HCT116 (cell line): Measurements from ENCODE around the gene ST6GALNAC4. TPM values are rescaled to one million over a fixed set of nuclear protein-coding genes. Genes with fewer than 3 reads are reported as not detected.

Experiments used
- ATAC-seq: fragments of 200-7000 bp; cut with Tn5 transposase; 2 replicates; pipeline ENCODE4 v1.9.1; 2020; ENCODE audit warnings: mild to moderate bottlenecking, moderate library complexity
- BruUV-seq: library from RNA; stranded (reverse); fragments of 400-500 nt; replicated peaks from 2 replicates; lab custom pipeline; 2021; lab: Mats Ljungman, UMichigan
- CTCF ChIA-PET: fragments of 300-600 bp; sonication (Branson Sonifier 250); formaldehyde crosslinking; loops from one replicate; lab custom pipeline; 2021; ENCODE audit warnings: antibody characterized with exemption; lab: Charles Lee
- POLR2A ChIA-PET: fragments of 300-600, 350-600 bp; sonication (Branson Sonifier 250); formaldehyde crosslinking; loops from one replicate; lab custom pipeline; 2021; ENCODE audit warnings: antibody characterized with exemption; lab: Charles Lee
- RAD21 ChIA-PET, 2 experiments: fragments of 300-600 bp; sonication (Branson Sonifier 250); formaldehyde crosslinking; loops; one replicate each; lab custom pipeline; 2023; ENCODE audit warnings: low total read pairs in 2 of 2; ENCODE audit not compliant: uncharacterized antibody in 2 of 2, unreplicated experiment in 2 of 2, low non-redundant PET in 1 of 2; lab: Charles Lee
- DNase-seq: peaks from one replicate; pipeline ENCODE4 v3.0.0-alpha.2; 2010; ENCODE audit warnings: low read depth, low spot score
- H2AFZ ChIP-seq: fragments of 200-600 bp; shearing (Covaris generic), sonication (generic); 2 replicates; pipeline ENCODE4 v1.6.1; 2017; ENCODE audit warnings: low read depth, mixed run types, mixed read lengths, antibody characterized with exemption, low read length; ENCODE audit not compliant: poor library complexity, severe bottlenecking
- H3K27ac ChIP-seq: 2 replicates; pipeline ENCODE4 v1.5.1; 2012; ENCODE audit warnings: low read depth, low read length
- H3K27me3 ChIP-seq: fragments of 200-600 bp; sonication (generic); 2 replicates; pipeline ENCODE4 v1.6.1; 2016; ENCODE audit warnings: mixed run types, low read length, mixed read lengths; ENCODE audit not compliant: insufficient read depth
- H3K36me3 ChIP-seq, 2 experiments: fragments of 200-500 bp in 1 of 2; fragments of 200-600 bp in 1 of 2; sonication (Bioruptor generic) in 1 of 2; sonication (generic) in 1 of 2; 2 replicates each; pipeline versions ENCODE4 v1.5.1 to v1.6.1; 2014 to 2016; ENCODE audit warnings: low read length in 2 of 2, inconsistent platforms in 1 of 2, mixed read lengths in 1 of 2, mixed run types in 1 of 2; ENCODE audit not compliant: insufficient read depth in 2 of 2, control insufficient read depth in 1 of 2
- H3K4me1 ChIP-seq, 2 experiments: fragments of 200-600 bp in 1 of 2; sonication (generic) in 1 of 2; 2 replicates each; pipeline versions ENCODE4 v1.5.1 to v1.6.1; 2012 to 2017; ENCODE audit warnings: low read length in 2 of 2, inconsistent platforms in 1 of 2, mild to moderate bottlenecking in 1 of 2, mixed read lengths in 1 of 2, mixed run types in 1 of 2, moderate library complexity in 1 of 2; ENCODE audit not compliant: insufficient read depth in 2 of 2, control insufficient read depth in 1 of 2
- H3K4me2 ChIP-seq: fragments of 200-600 bp; sonication (generic); 2 replicates; pipeline ENCODE4 v1.6.1; 2017; ENCODE audit warnings: mixed run types, low read length, mixed read lengths
- H3K4me3 ChIP-seq, 2 experiments: fragments of 200-600 bp in 1 of 2; sonication (generic) in 1 of 2; replicated peaks in 1 of 2; 2 replicates each; pipeline ENCODE4 v1.5.1; 2011 to 2016; ENCODE audit warnings: low read length in 2 of 2, control low read depth in 1 of 2, low read depth in 1 of 2, mild to moderate bottlenecking in 1 of 2, mixed read lengths in 1 of 2, mixed run types in 1 of 2
- H3K79me2 ChIP-seq: fragments of 200-600 bp; sonication (generic); 2 replicates; pipeline ENCODE4 v1.6.1; 2017; ENCODE audit warnings: mild to moderate bottlenecking, mixed run types, low read length, moderate library complexity, mixed read lengths; ENCODE audit not compliant: insufficient read depth
- H3K9ac ChIP-seq: fragments of 200-600 bp; sonication (generic); 2 replicates; pipeline ENCODE4 v1.6.1; 2016; ENCODE audit warnings: low read length, mixed read lengths
- H3K9me2 ChIP-seq: fragments of 200-600 bp; sonication (generic), shearing (Covaris generic); 2 replicates; pipeline ENCODE4 v1.6.1; 2017; ENCODE audit warnings: mixed run types, mild to moderate bottlenecking, moderate library complexity; ENCODE audit not compliant: insufficient read depth
- H3K9me3 ChIP-seq, 2 experiments: fragments of 200-500 bp in 1 of 2; fragments of 200-600 bp in 1 of 2; sonication (Bioruptor generic) in 1 of 2; sonication (generic) in 1 of 2; 2 replicates each; pipeline ENCODE4 v1.6.1; 2014 to 2017; ENCODE audit warnings: low read length in 2 of 2, mixed read lengths in 2 of 2, inconsistent platforms in 1 of 2, low read depth in 1 of 2, mild to moderate bottlenecking in 1 of 2, mixed run types in 1 of 2, moderate library complexity in 1 of 2; ENCODE audit not compliant: control insufficient read depth in 1 of 2, insufficient read depth in 1 of 2
- H4K20me1 ChIP-seq: fragments of 200-600 bp; sonication (generic), shearing (Covaris generic); 2 replicates; pipeline ENCODE4 v1.6.1; 2017; ENCODE audit warnings: mixed run types, mild to moderate bottlenecking, moderate library complexity; ENCODE audit not compliant: insufficient read depth
- CBX3 ChIP-seq: IDR thresholded peaks from 2 replicates; pipeline ENCODE4 v1.6.1; 2012; ENCODE audit warnings: low read depth
- CEBPB ChIP-seq: IDR thresholded peaks from 2 replicates; pipeline ENCODE4 v1.6.1; 2012; ENCODE audit warnings: low read depth
- EGR1 ChIP-seq: IDR thresholded peaks from 2 replicates; pipeline ENCODE4 v1.6.1; 2012; ENCODE audit warnings: low read depth
- ELF1 ChIP-seq: IDR thresholded peaks from 2 replicates; pipeline ENCODE4 v1.6.1; 2012; ENCODE audit warnings: low read depth, borderline replicate concordance
- EZH2 ChIP-seq: fragments of 200-600 bp; sonication (generic); IDR thresholded peaks from 2 replicates; pipeline ENCODE4 v1.6.1; 2017; ENCODE audit warnings: antibody characterized with exemption, mixed run types
- EZH2phosphoT487 ChIP-seq: fragments of 200-600 bp; IDR thresholded peaks from 2 replicates; pipeline ENCODE4 v1.6.1; 2018; ENCODE audit warnings: antibody characterized with exemption, borderline replicate concordance
- FOSL1 ChIP-seq: IDR thresholded peaks from 2 replicates; pipeline ENCODE4 v1.6.1; 2012; ENCODE audit warnings: low read depth
- JUND ChIP-seq: IDR thresholded peaks from 2 replicates; pipeline ENCODE4 v1.6.1; 2012
- POLR2A ChIP-seq: IDR thresholded peaks from 2 replicates; pipeline ENCODE4 v1.7.0; 2011; ENCODE audit warnings: borderline replicate concordance; ENCODE audit not compliant: insufficient read depth, insufficient read length; ENCODE audit errors: extremely low read depth
- POLR2AphosphoS5 ChIP-seq: IDR thresholded peaks from 2 replicates; pipeline ENCODE4 v1.6.1; 2011; ENCODE audit warnings: mild to moderate bottlenecking, low read depth, low read length, moderate library complexity
- RAD21 ChIP-seq: IDR thresholded peaks from 2 replicates; pipeline ENCODE4 v1.6.1; 2012; ENCODE audit warnings: low read depth, mild to moderate bottlenecking
- REST ChIP-seq: IDR thresholded peaks from 2 replicates; pipeline ENCODE4 v1.6.1; 2012; ENCODE audit warnings: low read depth
- SIN3A ChIP-seq: IDR thresholded peaks from 2 replicates; pipeline ENCODE4 v1.6.1; 2012; ENCODE audit warnings: low read depth
- SP1 ChIP-seq: IDR thresholded peaks from 2 replicates; pipeline ENCODE4 v1.6.1; 2012; ENCODE audit warnings: low read depth
- SRF ChIP-seq: IDR thresholded peaks from 2 replicates; pipeline ENCODE4 v1.6.1; 2012; ENCODE audit warnings: low read depth
- TCF7L2 ChIP-seq: IDR thresholded peaks from 2 replicates; pipeline ENCODE4 v1.7.0; 2011; ENCODE audit warnings: borderline replicate concordance, inconsistent platforms; ENCODE audit not compliant: insufficient read depth, insufficient read length; ENCODE audit errors: extremely low read depth
- YY1 ChIP-seq: IDR thresholded peaks from 2 replicates; pipeline ENCODE4 v1.6.1; 2011; ENCODE audit warnings: low read length, low read depth, moderate library complexity, mild to moderate bottlenecking; ENCODE audit not compliant: insufficient replicate concordance; ENCODE audit errors: extremely low read depth
- ZFX ChIP-seq: fragments of 450-650 bp; IDR thresholded peaks from 2 replicates; pipeline ENCODE4 v1.6.1; 2017
- intact Hi-C: fragments of 100-400 bp; cut with micrococcal nuclease; formaldehyde crosslinking; loops from 2 replicates; pipeline ENCODE4 v1.10.0; 2022
- total RNA-seq: library from RNA; stranded (reverse); gene quantifications from one replicate; pipeline ENCODE4 v1.2.1, GENCODE V29; 2021; ENCODE audit not compliant: unreplicated experiment

Gene ST6GALNAC4
- total RNA-seq, 1 experiment from 2014 or later = 49.4 TPM

GRCh38 chr9:127937388-127938297 is 20.8 kb upstream of the ST6GALNAC4 start, which contains the start of gene DPM2:
Gene DPM2, minus strand, starts transcription at chr9:127937854. Its CDS starts 34 bp downstream, at chr9:127937820.
- DNase-seq (peak; percentile 61), ATAC-seq (peak; percentile 92)
- CTCF ChIA-PET = interaction anchor here (0.9 kb wide), 1 partner anchor 180 kb away, joined by 3 read pairs; no protein-coding TSS in a partner anchor
- POLR2A ChIA-PET = no interaction called here
- H3K4me3 ChIP-seq = peak within 1 kb of the TSS; percentile 70 to 88
- H3K79me2 ChIP-seq = peaks cover 37% of the 10 kb centered on the region
- H3K4me2 ChIP-seq = peak within 1 kb of the TSS; percentile 91
- no peaks in the 10 kb centered on the region for H3K9me2 ChIP-seq
- intact Hi-C loops = no loop called here
- H3K36me3 ChIP-seq = peaks cover 0 to 9% of the 10 kb centered on the region in 2 experiments; a peak in 2 of 4 replicates
- peak within 1 kb of the TSS; percentile 49 for H3K27ac ChIP-seq
- H4K20me1 ChIP-seq = no peaks in the 10 kb centered on the region
- no peaks in the 10 kb centered on the region for H3K9me3 ChIP-seq
- no peaks in the 10 kb centered on the region for H3K27me3 ChIP-seq
- H2AFZ ChIP-seq = no peak within 1 kb of the TSS
- RAD21 ChIA-PET = no interaction called here
- peaks cover 20 to 46% of the 10 kb centered on the region in 2 experiments for H3K4me1 ChIP-seq
- TSS peak; percentile 77 for BruUV-seq
- TF ChIP-seq CEBPB = no peak
- peak; percentile 35 for TF ChIP-seq POLR2A
- TF ChIP-seq ZFX = peak; percentile 39; the same call in 1 of the 2 replicates
- TF ChIP-seq EGR1 = no peak
- TF ChIP-seq CBX3 = no peak
- TF ChIP-seq YY1 = peak; percentile 49
- no peak for TF ChIP-seq SP1
- TF ChIP-seq POLR2AphosphoS5 = peak; percentile 82
- no peak for TF ChIP-seq TCF7L2
- peak within 1 kb of the TSS; percentile 93 for H3K9ac ChIP-seq

GRCh38 chr9:127937056-127937387 is 20.2 kb upstream of the ST6GALNAC4 start:
- Histone ChIP-seq H3K27ac (peak overlapping the region; percentile 49), H3K4me3 (peak overlapping the region; percentile 70 to 88), H3K9me3 (no peaks in the 10 kb centered on the region), H3K9me2 (no peaks in the 10 kb centered on the region), H3K79me2 (peaks cover 37% of the 10 kb centered on the region), H4K20me1 (no peaks in the 10 kb centered on the region), H3K36me3 (peaks cover 0 to 4% of the 10 kb centered on the region in 2 experiments; a peak in 2 of 4 replicates), H3K9ac (peak overlapping the region; percentile 93), H3K4me1 (peaks cover 23 to 47% of the 10 kb centered on the region in 2 experiments), H3K27me3 (no peaks in the 10 kb centered on the region), H3K4me2 (peak overlapping the region; percentile 91), H2AFZ (no peak overlapping the region)
- ChIA-PET CTCF (interaction anchor here (0.9 kb wide), 1 partner anchor 181 kb away, joined by 3 read pairs; no protein-coding TSS in a partner anchor), POLR2A (no interaction called here), RAD21 (no interaction called here)
- DNase-seq (no peak), ATAC-seq (no peak)
- intact Hi-C loops = no loop called here
- no TSS peak for BruUV-seq
- TF ChIP-seq JUND (no peak), ELF1 (no peak), FOSL1 (no peak), EZH2 (no peak), TCF7L2 (no peak), REST (no peak), CEBPB (no peak), SIN3A (no peak), EGR1 (no peak), RAD21 (no peak), POLR2AphosphoS5 (no peak), YY1 (no peak), EZH2phosphoT487 (no peak), SRF (no peak)
